GM12874 (cell line): ENCODE data around the gene CBX7.

Experiments
- CTCF ChIP-seq: IDR thresholded peaks from 2 replicates; pipeline ENCODE4 v1.5.1; 2011; ENCODE audit warnings: low read depth, mild to moderate bottlenecking, control low read depth, low read length, moderate library complexity; ENCODE audit not compliant: insufficient read depth

The CBX7 gene

GRCh38 chr22:39173050-39173706, 20.7 kb upstream of the CBX7 start:
- no peak for TF ChIP-seq CTCF

- no peak for TF ChIP-seq CTCF
Observed at GRCh38 chr22:39171623-39172264, 19.3 kb upstream of the CBX7 start.

GRCh38 chr22:39170825-39171622, 18.5 kb upstream of the CBX7 start:
- TF ChIP-seq CTCF = peak; percentile 92

GRCh38 chr22:39169797-39170466, 17.5 kb upstream of the CBX7 start:
- no peak for TF ChIP-seq CTCF

GRCh38 chr22:39166547-39166946, 14.1 kb upstream of the CBX7 start:
- no peak for TF ChIP-seq CTCF

GRCh38 chr22:39155421-39155820, 2.9 kb upstream of the CBX7 start:
- TF ChIP-seq CTCF = no peak

GRCh38 chr22:39153220-39153717, 789 bp upstream of the CBX7 start:
- TF ChIP-seq CTCF = no peak
